HL-60/S4 treated with retinoic acid at 250 ng/mL for 4 days and 3 days (cell line): Measurements from ENCODE around the gene LCA5L.

Experiments used
- in situ Hi-C: fragments of 300-500 bp; cut with MboI; formaldehyde crosslinking; loops from 2 replicates; pipeline ENCODE4 v1.7.0; 2022; ENCODE audit warnings: low sequenced_read_pairs

LCA5L gene

DNA sequence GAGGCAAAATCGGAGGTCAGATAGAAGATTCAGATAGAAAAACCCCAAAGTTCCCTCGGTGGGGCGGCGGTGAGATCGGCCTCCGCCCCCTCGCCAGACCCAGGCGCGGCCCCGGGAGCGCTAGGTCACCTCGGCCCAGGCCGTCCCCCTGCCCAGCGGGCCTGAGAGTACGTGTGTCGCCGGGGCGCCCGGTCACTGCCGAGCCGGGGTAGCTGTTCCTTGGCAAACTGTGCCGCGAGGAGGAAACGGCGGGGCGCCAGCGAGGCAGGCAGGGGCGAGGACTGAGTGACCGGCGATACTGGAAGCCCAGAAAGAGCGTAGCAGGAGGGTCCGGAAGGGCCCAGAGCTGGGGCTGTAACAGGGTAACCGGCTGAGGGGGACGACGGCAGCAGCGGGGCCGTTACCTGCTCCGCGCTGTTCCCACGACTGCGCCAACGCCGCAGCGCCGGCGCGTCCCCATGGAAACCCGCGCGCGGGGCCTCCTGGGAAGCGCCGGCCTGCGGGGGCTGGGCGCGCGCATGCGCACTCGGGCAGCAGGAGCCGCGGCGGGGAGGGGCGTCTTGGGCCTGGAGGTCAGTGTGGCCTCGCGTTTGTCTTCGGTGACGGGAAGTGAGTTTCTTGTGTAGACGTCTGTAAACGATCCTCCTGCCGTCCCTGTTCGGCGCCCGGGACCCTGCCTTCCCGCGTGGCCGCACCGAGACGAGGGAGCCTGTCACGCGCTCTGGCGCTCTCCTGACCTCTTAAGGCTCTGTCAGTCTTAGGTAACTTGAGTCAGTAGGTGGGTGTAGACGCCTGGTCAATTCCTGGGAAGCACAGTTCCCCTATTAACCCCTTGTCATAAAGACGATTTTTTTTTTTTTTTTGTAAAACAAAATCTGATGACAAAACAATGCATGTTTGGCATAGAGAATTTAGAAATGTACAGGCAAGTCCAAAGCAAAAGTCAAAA is at the start of gene LCA5L:
TSS of gene LCA5L (minus strand) at position 458 of the 949 bp plus-strand sequence. CDS start 17,285 bp downstream, outside the sequence.
- in situ Hi-C loops = no loop called here

DNA sequence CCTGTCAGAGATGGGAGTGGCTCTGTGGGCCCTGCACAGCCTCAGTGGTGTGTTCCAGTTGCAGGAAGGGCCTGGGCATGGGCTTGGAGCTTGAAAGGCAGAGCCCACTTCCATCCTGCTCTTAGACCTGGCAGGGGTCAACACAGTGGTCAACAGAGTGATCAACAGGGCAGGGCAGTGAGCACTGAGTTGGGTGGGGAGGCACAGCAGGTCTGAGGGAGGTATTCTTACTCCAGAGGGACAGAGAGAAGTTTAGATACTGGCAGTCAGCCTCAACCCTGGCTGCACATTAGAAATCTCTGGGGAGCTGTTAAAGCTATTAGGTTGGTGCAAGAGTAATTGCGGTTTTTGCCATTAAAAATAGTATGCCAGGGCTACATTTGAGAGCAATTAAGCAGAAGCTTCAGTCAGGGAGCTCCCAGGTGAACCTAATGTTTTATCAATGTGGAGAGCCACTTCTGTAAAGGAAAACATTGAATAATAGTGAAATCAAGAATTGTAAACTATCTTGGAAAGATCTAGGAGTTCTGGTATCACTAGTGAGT is 43.9 kb upstream of the LCA5L start:
- in situ Hi-C loops = no loop called here

GRCh38 chr21:39484711-39485276 is 39.2 kb upstream of the LCA5L start:
- in situ Hi-C loops = no loop called here

- in situ Hi-C loops = no loop called here
Measured at GRCh38 chr21:39483917-39484316, 38.3 kb upstream of the LCA5L start.

- in situ Hi-C loops = no loop called here
Measured at GRCh38 chr21:39481886-39482285, 36.3 kb upstream of the LCA5L start.

DNA sequence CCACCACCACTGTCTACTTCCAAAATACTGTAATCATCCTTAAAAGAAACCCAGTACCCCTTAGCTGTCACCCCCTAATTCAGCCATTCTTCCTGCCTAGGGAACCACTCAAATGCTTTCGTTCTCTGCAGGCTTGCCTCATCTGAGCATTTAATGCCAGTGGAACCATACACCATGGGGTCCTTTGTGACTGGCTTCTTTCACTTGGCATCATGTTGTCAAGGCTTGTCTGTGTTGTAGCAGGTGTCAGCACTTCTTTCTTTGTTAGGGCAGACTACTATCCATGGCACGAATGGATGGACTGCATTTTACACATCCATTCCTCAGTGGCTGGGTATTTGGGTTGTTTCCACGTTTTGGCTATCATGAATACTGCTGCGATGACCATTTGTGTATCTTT is 34.7 kb upstream of the LCA5L start:
- in situ Hi-C loops = no loop called here

DNA sequence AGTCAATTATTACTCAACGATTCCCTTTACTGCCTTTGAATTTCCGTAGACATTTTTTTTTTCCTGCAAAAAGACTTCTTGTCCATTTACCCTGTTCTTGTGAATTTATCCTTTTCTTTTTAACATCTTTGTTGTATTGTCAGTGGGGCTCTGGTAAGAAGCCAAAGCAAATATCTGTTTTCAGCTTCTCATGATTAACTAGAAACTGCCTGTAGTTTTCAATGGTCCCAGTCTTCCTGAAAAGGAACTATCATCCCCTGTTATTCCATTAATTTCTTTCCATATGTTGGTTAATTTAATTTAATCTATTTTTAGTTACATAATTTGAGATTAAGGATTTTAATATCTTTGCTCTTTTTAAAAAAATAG is 34.2 kb upstream of the LCA5L start:
- in situ Hi-C loops = no loop called here

GRCh38 chr21:39479164-39479813 is 33.7 kb upstream of the LCA5L start:
- in situ Hi-C loops = no loop called here

DNA sequence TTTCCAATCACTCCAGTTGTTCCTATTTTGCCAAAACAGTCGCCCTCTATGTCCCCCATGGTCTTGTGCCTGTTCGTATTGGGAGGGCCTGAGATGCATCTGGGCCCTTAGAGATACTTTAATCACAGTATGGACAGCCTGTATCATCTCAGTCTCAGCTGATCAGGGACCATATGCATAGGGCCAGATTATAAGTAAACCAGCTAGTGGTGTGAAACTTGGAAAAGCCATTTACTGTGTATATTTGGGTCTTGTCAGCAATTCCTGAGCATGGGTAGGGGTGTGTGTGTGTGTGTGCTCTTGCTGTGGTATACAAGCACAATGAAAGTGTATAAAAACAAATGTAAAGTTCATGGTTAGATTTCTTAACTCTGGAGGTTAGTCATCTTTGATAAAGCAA is 29.0 kb upstream of the LCA5L start:
- in situ Hi-C loops = no loop called here

DNA sequence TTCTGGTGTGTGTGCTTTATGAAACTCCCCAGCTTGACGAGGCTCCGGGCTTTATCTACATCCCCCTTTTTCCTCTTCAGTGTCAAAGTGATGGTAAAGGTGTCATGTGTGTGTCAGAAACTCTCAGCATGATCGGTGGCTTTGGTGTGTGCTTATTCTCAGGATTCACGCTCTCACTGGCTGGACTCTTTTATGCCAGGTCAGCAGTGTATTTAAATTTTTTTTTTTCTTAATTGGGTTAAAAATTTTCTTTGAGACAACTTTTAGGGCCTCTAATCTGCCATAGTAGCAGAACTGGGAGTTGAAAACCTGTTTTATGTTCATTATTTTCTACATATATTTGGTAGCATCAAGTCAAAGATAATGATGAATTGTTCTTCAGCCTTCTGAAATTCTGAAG is 27.2 kb upstream of the LCA5L start:
- in situ Hi-C loops = no loop called here

DNA sequence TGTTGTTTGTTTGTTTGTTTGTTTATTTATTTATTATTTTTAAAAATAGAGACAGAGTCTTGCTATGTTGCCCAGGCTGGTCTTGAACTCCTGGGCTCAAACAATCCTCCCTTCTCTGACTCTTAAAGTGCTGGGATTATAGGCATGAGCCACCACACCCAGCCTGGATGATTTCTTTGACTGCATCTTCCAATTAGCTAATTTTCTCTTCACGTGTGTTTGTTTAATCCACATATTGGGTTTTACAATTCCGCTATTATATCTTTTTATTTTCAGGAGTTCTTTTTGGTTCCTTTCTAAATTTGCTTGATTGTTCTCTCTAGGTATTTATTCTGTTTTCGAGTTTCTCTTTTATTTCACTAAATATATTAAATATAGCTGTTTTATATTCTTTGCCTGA is 26.0 kb upstream of the LCA5L start:
- in situ Hi-C loops = no loop called here

DNA sequence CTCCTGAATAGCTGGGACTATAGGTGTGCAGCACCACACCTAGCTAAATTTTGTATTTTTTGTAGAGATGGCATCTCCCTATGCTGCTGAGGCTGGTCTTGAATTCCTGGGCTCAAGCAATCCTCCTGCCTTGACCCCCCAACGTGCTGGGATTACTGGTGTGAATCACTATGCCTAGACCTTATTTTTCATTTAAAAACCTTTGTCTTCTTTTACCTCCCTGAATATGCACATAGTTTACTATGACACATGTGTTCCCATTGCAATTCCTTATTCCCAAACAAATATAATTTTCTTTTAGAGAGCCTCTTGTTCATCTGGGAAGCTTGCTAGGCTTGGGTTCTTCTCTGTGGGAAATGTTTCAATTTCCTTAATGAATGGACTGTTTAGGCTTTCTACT is 23.0 kb upstream of the LCA5L start:
- in situ Hi-C loops = no loop called here

DNA sequence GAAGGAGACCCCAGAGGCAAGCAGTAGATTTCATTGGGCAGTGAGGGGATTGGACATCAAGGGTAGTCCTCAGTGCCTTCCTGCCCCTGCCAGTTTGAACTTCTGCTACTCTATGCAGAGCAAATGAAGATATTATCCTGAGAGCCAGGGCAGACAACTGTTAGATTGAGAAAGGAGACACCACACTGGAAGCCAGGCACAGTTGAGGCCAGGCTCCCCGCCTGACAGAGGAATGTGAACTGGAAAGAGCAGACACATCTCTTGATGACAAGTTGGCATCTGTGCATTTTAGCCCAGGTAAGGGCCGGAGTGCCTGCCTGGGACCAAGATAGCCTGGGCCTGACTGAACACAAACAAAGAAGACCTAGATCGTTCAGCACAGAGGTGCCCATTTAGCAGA is 22.2 kb upstream of the LCA5L start:
- in situ Hi-C loops = no loop called here

- in situ Hi-C loops = no loop called here
Measured at GRCh38 chr21:39466584-39466983, 21.0 kb upstream of the LCA5L start.

- in situ Hi-C loops = no loop called here
Measured at GRCh38 chr21:39463308-39463707, 17.7 kb upstream of the LCA5L start.

DNA sequence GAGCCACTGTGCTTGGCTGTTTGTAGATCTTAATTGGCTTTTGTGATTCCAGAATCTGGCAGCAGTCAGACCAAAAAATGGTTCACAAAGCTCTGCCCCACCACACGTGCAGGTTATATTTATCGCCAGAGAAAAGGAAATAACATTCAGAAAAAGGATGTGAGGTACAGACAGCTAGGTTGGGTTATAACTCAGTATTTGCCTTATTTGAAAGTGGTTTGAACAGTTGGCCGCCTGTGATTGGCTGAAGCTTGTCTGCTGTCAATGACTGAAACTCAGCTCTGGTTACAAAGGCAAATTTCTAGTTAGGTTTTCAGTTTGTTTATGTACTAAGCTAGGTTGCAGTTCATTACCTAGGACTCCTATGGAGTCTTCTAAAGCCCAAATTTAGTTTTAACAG is 15.8 kb upstream of the LCA5L start:
- in situ Hi-C loops = no loop called here

DNA sequence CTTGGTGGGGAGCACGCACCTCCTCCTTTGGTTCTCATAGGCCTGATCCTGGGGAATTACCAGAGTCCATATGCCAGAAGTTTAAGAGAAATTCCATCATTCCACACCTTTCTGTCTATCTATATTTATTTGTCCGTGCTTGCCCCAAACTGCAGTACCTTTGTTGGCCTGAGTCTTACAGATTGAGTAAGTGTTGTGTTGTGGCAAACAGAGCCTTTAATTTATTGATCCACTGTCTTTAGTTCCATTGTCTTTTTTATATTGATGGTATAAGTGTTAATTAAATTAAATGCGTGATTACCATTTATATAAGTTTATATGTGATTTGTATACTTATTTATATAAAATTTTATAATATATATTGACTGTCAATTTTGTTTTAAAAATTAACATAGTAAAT is 11.1 kb upstream of the LCA5L start:
- in situ Hi-C loops = no loop called here

DNA sequence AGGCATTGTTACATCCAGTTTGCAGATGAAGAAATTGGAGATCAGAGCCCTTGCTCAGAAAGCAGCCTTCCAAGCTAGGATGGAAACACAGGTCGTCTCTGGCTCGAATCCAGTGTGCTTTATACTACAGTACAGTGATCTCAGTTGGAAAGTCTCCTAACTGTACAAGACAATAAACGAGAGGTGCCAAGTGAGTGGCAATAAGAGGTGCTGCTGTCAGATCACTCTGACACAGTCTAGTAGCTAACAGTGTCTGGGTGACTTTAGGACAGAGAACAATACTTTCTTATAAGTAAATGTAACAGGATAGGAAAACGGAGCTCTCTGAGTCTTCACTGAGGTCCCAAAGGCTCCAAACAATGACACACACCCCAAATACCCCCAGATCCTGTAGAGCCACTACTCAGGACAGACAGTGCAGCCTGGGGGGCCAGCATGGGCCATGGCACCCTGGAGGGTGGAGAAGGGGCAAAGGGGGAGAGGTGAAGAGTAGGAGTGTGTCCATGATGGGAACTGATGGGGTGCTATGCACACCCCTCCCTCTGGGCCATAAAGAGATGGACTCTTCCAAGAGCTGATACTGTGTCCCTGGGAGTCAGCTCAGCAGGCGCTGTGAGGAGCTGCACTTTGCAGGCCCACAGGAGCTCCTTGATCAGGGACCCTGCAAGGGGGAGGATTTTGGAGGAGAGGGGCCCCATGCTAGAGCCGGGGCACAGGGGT is 9.5 kb upstream of the LCA5L start:
- in situ Hi-C loops = no loop called here

DNA sequence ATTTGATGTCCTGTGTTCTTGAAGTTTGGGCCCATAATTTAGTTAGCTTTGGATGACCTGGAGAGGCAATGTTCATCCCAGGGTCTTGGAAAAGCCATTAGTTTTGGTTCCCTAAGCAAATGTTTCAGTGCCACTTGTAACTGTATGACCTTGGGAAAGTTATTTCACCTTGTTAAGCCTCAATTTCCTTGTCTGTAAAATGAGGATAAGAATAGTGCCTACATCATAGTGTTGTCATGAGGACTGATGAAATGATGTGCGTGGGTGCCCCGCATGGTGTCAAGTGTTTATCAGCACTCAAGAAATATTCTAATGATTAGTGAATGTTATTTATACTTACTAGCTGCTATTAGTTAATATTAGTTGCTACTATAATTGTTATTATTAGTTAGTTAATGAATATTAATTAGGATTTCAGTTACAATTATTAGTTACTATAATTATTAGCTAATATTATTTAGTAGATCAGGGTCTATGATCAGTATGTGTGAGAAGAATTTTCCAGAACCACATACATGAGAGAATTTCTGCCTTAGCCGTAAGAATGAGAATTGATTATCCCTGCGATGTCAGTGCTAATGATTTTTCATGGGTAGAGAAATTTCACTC is 8.1 kb upstream of the LCA5L start:
- in situ Hi-C loops = no loop called here

- in situ Hi-C loops = no loop called here
Measured at GRCh38 chr21:39452970-39453342, 7.4 kb upstream of the LCA5L start.
